Superior temporal gyrus (tissue), 1 donor: Measurements from ENCODE around the gene BCAN.
A peak's percentile ranks its signal among the peaks of the same experiment; 100 is the strongest.

Source experiments
- DNase-seq: peaks from one replicate; pipeline ENCODE4 v3.0.0-alpha.2; 2016; ENCODE audit errors: extremely low spot score

BCAN gene

DNA sequence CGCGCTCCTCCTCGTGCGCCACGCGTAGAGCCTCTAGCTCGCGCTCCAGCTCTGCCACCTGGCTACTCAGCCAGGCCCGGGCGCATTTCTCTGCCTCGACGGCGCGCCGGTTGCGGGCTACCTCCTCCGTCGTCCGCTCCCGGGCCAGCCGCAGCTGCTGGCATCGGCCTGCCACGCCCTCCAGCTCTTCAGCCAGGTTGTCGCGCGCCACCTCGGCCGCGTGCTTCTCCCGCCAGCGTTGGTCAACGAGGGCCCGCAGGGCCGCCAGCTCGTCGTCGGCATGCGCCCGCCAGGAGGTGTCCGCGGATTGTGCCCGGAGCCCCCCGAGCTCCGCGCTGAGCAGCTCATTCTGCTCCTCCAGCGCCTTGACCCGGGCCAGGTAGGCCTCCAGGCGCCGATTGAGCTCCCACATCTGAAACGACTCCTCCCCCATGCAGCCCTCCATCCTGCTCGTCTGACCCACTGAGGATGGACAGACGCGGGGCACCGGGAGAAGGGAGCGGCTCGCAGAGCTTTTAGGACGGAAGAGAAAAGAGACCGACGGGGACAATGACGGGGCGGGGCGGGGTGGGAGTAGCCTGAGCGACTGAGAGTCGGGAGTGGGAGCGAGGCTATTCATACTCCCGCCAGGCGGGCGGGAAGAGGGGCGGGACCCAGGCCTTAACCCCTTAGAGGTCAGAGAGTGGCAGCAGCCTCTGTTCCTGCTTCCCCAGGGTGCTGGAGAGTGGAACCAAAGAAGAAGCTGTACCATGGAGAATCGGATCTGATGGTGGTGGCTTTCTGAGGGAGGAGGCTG lies 35.1 kb downstream of the BCAN start, which contains the start of gene NES:
Gene NES, minus strand, starts transcription at position 588 of the 796 bp plus-strand sequence. Its CDS starts 143 bp downstream, at position 445.
- peak; percentile 24 for DNase-seq

DNA sequence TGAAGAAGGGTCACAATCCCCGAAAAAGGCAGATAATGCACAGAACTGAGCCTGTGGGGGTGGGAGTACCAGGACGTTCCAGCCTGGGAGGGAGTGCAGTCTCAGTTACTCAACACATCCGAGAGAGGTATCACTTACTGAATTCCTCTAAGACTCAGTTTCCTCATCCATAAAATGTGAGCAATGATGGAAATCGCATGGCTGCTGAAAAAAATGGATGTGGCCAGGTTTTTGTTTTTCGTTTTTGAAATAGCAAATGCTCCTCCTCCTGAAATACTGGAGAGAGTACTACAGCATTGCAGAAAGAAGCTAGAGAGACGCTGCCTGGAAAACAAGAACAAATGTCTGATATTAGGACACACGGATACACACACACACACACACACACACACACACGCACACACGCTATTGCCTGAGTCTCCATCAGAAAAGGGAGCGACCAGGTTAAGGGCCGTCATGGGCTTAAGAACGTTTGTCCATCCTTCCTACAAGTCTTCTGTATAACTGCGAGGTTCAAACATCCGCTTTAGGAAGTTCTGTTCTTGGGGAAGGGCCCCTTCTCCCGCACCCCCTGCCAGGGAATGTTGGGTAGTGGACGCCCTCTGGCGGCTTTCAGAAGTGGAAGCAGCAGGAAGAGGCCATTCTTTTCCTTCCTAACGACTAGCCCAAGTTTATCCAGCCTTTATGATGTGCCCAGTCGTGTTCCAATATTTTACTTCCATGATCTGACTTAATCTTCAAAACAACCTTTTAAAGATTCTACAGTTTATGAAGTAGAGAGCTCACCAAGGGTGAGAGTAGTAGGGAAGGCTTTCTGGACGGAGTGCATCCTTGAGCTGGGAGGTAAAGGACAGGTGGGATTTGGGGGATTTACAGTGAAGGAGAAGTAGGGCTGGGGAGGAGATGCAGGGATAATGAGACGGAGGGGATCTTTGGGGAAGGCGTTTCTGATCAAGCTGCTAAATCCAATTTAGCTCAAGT lies 36.0 kb downstream of the BCAN start:
- DNase-seq: peak; percentile 89

DNA sequence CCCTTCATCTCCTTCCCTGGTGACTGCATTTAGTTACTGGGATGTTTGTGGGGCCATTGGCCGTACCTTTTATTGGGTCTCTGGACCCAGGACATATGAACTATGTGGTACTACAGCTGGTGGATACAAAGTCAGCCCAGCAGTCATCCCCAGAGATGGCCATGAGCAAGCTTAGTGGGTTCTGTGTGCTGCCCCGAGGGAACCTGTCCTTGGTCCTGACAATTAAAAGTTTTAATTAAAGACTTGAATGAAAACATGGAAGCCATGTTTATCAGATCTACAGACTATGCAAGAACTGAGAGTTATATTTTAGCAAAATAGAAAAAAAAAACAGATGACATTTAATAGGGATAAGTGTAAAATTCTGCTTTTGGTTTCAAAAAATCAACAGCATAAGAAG lies 38.1 kb downstream of the BCAN start:
- no peak for DNase-seq

DNA sequence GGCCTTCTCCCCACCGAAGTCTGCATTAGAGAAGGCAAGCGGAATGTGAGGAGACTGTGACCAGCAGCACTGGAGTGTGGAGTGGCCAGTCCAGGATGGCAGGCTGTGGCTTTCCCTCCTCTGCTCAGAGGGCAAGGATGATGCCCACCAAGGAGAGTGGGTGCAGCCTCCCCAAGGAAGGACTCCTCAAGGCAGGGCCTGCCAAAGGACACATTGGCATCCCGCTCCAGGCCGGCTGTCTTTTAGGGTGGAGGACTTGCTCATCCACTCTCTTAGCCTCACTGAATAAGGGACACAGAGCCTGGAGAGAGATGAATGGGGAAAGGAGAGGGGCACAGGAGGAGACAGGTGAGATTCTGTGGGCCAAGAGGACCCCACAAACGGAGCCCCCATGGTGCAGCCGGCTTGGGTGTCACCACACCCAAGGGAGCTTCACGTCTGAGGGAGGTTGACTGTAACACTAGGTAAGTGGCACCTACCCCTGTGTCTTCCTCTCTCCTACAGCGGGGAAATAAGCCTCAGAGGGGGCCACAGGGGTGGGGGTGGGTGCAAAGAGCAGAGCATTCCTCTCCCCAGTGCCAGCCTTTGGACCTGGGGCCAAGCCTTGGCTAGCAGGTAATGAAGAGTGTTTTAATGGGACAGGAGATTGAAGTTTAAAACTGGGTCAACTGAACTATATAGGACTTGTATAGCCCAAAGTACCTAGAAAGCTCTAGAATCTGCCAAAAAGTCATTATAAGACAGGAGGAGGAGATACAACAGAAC lies 39.5 kb downstream of the BCAN start:
- no peak for DNase-seq

GRCh38 chr1:156682166-156682890 lies 40.4 kb downstream of the BCAN start:
- no peak for DNase-seq

DNA sequence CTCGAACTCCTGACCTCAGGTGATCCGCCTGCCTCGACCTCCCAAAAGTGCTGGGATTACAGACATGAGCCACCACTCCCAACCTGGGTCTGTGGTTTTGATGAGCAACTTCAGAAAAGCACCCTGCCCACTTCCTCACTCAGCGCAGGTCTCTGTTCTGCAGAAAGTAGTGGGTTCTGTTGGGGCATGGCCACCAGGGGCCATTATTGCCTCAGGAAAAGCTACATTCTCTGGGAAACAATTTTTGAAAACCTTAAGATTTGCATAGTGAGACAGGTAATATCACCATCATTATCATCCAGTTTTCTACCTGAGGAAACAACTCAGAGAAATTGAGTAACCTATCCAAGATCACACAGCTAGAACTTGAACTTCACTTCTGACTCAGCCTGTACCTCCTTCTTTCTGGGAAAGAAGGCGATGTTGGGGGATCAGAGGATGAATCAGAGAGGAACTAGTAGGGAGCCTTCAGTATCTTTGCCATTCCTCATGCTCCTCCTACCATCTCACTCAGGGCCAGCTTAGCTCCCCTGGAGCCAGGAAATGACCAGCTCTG lies 42.4 kb downstream of the BCAN start:
- DNase-seq: no peak

DNA sequence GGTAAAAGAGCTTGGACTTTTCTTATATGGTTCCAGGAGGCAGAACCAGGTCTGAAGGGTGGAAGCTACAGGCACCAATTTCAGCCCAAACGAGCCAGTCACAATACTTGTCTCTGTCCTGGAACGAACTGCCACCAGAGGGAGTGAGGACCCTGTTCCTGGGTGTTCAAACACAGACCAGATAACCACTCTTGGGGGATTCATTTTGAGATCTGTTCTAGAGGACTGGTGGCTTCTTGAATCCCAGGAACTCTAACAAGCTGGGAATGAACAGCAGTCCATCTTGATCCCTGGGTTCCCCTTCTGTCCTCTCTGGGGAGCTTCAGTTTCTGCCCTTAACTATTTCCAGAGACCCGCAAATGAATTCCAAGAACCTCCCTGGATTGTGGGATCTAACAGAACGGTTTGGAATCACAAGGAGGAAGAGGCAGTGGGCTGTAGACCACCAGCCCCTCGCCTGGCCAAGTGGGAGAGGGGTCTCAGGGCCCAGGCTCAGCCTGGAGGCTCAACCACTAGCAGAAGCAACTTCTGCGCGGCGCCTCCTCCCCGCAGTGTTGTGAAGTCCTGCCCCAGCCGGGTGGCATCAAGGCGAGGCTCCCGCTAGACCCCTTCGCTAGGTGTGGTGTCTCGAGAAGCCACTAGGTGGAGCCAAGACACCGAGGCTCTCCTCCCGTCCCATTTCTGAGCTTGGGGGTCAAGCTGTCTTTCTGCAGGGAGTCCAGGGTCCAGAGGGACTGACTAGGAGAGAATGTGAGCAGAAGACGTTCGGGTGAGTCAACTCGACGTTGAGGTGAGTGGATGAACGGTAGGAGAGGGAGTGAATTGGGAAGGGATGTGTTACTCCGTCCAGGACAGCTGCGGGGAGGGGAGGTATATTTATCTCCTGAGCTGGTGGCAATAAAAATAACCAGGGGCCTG lies 47.4 kb downstream of the BCAN start:
- DNase-seq: peak; percentile 83

DNA sequence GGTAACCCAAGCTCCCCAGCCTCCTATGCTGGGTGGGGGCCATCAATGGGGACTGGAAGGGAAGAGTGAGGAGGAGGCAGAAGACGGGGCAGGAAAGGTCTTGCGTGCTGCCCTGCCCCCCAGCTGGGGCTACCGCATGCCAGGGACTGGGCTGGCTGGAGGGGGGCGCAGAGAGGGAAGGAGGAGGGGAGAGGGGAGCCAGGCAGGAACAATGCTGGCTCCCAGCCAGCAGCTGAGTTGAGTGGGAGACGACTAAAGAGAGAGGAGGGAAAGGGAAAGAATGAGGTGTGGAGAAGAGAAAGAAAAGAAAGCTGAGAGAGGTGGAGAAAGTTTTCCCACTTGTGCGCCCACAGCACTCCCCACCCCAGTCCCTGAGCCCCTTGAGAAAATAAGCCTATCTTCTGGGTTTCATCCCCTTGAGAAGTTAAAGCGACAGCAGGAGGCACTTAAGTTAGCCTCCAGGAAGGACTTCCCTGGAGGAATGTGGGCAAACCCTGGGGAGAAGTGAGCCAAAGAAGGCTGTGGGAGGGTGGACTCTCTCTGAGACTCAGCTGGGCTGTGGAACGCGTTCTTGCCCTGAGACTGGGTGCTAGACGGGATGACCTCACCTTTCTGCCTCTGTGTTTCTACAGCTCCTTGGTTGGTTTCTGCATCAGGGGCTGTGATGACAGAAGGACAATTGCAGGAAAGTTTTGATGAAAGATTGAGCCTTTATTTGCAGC lies 48.2 kb downstream of the BCAN start:
- DNase-seq: no peak

DNA sequence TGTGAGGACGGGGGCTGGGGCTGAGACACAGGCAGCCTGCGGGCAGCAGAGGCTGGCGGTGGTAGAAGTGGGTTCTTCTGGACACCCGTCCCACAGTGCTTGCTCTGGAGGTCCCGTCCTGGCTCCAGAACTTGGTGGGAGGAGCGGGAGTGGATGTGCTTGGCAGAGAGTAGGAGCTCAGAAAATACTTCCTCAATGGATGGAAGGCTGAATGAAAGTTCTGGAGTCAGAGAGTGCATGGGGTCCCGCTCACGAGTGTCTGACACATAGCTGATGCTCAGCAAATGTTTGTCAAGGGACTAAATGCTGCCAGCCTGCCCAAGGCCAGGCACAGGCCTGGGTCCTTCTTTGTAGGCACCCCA lies 48.7 kb downstream of the BCAN start:
- no peak for DNase-seq

GRCh38 chr1:156691191-156691590 lies 49.3 kb downstream of the BCAN start:
- no peak for DNase-seq

DNA sequence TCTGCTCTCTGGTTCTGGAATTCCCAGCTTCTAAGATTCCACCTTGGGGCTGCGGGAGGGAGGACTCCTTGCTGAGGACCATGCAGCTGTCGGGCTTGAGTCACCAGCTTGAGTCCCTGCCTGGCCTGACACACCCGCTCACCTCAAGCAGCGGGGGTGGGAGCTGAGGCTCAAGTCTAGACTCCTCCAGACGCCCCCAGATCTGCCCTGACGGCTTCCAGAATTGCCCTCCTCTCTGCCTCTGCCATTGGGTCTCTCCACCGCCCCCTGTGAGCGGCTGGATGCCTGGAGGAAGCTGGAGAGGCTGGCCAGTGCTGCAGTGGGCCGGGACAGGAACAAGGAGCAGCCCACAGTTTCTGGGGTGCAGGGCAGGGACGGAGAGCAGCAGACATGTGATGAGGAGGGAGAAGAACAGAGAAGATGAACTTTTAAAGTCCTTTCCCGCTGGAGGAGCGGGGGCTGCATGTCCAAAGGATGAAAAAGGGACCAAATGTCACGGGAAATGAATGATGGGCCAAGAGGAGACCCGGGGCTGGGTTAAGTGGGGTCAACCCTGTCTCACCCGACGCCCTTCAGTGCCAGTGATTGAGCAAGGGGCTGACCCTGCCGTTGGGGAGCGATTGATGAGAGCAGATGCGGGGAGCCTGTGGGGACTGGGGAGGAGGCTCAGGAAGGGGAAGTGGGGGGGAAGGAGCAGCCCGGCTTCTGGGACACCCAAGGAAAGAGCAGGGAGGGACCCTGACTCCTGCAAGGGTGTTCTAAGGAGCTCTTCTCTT lies 49.9 kb downstream of the BCAN start:
- no peak for DNase-seq

DNA sequence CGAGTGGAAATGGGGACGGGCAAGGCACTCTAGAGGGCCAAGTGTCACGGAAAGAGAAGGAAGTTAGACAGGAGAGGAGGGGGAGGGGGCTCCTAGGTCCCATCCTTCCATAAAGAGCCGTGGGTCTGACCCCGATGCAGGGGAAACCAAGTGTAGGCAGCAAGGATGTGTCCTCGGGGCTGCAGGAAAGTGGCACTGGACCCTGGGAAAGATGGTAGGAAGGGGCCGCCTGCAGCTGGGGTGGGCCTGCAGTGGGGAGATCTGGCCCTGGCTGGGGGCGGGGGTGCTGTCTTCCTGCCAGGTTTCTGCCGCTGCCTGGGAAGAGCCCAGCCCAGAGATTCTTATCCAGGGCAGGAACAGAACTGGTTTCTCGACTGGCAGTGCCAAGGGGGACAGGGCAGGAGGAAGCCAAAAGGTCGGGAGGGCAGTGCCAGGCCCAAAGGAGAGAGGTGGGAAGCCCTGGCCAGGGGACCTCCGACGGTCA lies 50.6 kb downstream of the BCAN start:
- no peak for DNase-seq

- no peak for DNase-seq
These were observed 51.3 kb downstream of the BCAN start for GRCh38 chr1:156692925-156693847.

- no peak for DNase-seq
These were observed 52.2 kb downstream of the BCAN start for GRCh38 chr1:156693848-156694689.

- no peak for DNase-seq
These were observed 52.7 kb downstream of the BCAN start for GRCh38 chr1:156694690-156694962.

DNA sequence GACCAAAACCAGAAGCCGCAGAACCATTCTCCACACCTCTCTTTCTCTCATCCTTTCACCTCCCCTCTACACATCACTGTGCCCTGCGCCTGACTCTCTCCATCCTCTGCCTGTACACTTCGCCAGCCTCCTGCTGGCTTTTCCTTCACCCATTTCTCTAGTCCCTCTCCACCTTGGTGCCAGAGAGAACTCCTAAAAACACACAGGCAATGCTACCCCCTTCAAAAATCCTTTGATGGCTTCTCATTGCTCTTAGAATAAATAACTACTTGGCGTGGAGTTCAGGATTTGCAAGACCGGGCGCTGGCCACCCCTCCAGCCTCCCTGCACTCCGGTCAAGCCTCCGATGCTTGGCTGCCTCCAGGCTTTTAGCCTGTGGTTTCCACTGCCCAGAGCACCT lies 54.8 kb downstream of the BCAN start:
- DNase-seq: no peak
